ENCODE data around the gene CST7.
"Not testable (repeated sequence)": the region's sequence is repeated elsewhere in the genome, so short reads cannot be mapped to it uniquely, and the experiment has no call there.

The CST7 gene

DNA sequence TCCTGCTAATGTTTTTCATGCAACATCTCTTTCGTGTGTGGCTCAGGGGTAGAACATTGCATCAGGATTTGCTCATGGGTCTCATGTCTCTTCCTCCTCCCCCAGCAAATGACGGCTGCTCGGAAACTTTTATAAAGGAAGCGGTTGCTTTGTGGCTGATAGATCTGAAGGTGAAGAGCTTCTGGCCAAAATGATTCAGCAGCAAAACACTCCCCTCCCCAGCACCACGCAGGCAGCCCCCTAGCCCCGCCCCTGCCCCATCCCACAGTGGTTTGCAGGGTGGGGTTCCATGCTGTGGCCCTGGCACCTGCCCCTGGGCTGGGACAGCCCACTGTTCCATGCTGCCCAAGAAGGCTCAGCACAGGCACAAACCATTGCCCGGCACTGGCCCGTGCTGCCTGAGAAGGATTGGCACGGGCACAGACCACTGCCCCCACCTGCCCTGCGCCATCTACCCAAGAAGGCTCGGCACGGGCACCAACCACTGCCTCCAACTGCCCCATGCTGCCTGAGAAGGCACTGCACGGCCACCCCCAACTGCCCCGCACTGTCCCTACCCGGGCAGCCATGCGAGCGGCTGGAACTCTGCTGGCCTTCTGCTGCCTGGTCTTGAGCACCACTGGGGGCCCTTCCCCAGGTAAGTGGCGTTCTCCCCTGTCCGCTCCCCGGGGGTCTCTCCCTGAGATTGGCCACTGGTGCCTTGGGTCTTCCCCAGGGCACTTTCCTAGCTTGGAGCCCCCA, at the start of gene CST7:
CST7 (plus strand) TSS at position 331 of the 741 bp plus-strand sequence; CDS start at position 568, 237 bp downstream.
- peak; percentile 47 for DNase-seq (ENCODE audit: low spot score)

GRCh38 chr20:24906806-24907205, 42.3 kb upstream of the CST7 start:
- DNase-seq (ENCODE audit: low spot score), result no peak

DNA sequence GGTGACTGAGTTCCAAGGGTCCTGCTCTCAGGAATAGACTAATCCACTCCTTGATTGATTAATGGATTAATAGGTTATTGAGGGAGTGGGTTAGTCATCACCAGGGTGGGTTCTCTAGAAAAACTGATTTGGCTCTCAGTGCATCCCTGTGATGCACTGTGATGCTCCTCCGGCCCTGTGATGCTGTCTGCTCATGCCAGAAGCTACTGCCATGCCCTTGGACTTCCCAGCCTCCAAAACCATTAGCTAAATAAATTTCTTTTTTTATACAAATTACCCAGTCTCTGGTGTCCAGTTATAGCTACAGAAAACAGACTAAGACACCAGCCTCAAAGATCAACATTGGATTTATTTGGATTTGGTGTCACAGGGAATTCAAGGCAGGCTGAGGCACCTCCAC, 40.4 kb upstream of the CST7 start:
- DNase-seq (ENCODE audit: low spot score), result peak; percentile 1

DNA sequence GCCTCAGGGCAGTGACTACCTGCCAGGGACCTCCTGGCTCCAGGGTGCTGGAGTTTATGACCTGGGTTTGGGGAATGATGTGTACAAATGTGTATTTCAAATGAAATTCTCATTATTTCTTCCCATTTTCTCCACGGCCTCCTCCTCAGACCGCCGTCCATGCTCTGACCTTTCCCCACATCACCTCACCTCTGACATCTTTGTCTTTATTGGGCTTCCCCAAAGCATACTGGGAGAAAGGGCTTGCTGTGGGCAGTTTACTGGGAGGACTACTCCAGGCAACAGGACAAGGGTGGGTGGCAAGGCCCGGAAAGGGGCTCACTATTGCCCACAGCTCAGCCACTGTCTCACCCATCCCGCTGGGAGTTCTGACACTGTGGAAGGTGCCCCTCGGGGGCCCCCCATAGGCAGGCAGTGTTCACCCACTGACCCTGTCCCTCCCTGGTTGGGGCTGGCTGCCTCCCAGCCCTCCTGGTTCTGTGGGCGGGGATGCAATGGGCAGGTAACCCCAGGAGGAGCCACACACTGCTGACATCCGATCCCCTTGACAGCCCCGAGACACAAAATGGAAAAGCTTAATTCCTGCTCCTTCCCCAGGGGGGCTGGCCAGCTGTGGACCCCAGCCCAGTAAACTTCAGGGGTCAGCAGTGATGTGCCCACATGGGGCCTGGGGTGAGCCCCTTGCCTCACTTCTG, 39.8 kb upstream of the CST7 start:
- DNase-seq (ENCODE audit: low spot score), result peak; percentile 31

- no peak for DNase-seq (ENCODE audit: low spot score)
These were observed 39.2 kb upstream of the CST7 start for GRCh38 chr20:24909861-24910260.

DNA sequence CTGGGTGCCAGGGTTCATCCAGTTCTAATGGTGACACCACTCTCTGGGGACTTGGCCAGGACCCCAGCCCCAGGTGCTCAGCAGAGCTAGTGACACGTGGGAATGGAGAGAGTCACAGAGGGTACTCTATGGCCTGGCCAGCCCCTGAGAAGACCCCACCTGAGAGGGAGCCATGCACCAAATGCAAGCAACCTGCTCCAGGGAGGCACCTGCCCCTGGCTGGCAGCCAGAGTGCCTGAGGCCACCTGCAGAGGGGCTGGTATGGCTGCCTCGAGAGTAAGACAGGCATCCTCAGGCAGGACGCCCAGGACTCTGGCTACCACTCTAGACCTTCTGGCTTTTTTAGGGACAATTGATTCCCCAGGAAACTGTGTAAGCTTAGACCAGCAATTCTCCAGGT, 38.6 kb upstream of the CST7 start:
- peak; percentile 34 for DNase-seq (ENCODE audit: low spot score)

GRCh38 chr20:24911461-24911860, 37.6 kb upstream of the CST7 start:
- DNase-seq (ENCODE audit: low spot score), result peak; percentile 25

DNA sequence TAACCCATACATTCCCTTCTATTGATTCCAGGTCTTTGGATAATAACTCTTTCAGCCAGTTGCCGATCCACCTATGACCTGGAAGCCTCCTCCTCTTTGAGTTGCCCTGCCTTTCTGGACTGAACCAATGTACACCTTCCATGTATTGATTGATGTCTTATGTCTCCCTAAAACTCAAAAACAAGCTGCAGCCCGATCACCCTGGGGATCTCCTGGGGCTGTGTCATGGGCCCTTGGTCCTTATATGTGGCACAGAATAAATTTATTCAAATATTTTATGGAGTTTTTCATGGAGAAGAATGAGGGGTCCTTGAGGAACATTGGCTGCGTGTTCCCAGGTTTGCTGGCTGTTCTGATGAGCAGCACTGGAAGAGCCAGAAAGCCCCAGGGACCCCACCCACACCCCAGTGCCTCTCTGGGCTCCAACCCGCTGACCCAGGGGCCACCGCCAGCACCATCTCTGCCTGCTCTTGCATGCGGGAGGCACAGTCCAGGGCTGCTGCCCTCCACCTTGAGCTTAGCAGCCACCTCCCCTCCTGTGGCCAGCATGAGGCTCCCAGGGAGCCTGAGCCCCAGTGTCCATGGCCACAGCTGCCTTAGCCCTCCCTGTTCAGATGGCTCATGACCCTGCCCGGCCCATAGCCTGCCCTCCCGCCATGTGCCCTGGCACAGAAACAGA, 36.5 kb upstream of the CST7 start:
- peak; percentile 45 for DNase-seq (ENCODE audit: low spot score)

- DNase-seq (ENCODE audit: low spot score), result peak; percentile 44
These were observed 35.9 kb upstream of the CST7 start for GRCh38 chr20:24913076-24913628.

DNA sequence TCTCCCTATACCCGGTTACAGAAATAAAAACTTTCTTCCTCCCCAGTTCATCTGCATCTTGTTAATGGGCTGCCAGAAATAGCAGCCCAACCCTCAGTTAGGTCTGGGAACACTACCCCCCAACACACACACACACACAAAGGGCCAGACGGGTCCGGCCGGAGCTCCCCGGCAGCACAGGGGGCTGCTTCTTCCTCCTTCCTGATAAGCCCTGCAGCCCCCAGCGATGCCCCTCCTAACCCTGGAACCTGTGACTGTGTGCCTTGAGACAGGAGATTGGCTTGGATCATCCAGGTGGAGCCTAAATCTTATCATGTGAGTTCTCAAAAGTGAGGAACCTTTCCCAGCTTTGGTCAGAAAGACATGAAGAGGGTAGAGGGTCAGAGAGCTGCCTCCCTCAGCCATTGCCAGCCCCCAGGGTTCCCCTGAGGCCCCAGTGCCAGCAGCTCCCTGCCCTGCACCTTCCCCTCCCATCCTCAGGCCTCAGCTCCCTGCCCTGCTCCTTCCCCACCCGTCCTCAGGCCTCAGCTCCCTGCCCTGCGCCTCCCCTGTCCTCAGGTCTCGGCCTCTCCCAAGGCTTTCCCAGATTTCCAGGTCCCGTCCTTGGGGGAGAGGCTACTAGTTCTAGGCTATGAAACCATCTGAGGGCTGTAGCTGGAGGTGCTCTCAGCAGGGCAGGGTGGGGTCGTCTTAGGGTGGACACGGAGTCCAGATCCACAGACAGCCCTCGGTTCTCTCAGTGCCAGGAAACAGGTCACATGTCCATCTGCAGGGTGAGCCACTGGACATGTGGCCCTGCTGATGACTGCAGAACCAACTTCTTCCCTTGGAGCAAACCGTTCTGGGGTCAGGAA, 34.5 kb upstream of the CST7 start:
- DNase-seq (ENCODE audit: low spot score), result peak; percentile 40

GRCh38 chr20:24915440-24915839, 33.6 kb upstream of the CST7 start:
- no peak for DNase-seq (ENCODE audit: low spot score)

DNA sequence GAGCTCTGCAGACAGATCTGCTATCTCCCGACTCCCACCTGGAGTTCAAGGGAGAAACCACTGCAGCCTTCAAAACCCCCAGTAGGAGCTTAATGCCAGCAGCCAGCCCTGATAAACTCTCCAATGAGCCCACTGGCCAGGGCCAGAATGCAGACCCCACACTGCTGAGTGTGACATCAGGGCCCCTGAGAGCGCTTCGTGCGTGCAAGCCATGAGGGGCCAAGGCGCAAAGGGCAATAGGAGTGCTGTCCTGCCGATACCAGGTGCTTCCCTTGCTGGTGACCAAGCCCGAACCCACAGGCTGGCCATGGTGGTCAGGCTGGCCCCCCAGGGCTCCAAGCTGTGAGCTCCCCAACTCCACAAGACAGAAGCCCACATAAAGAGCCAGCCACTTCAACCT, 33.2 kb upstream of the CST7 start:
- DNase-seq (ENCODE audit: low spot score), result peak; percentile 45

GRCh38 chr20:24916412-24916811, 32.7 kb upstream of the CST7 start:
- no peak for DNase-seq (ENCODE audit: low spot score)

- DNase-seq (ENCODE audit: low spot score), result peak; percentile 50
These were observed 32.0 kb upstream of the CST7 start for GRCh38 chr20:24917056-24917455.

DNA sequence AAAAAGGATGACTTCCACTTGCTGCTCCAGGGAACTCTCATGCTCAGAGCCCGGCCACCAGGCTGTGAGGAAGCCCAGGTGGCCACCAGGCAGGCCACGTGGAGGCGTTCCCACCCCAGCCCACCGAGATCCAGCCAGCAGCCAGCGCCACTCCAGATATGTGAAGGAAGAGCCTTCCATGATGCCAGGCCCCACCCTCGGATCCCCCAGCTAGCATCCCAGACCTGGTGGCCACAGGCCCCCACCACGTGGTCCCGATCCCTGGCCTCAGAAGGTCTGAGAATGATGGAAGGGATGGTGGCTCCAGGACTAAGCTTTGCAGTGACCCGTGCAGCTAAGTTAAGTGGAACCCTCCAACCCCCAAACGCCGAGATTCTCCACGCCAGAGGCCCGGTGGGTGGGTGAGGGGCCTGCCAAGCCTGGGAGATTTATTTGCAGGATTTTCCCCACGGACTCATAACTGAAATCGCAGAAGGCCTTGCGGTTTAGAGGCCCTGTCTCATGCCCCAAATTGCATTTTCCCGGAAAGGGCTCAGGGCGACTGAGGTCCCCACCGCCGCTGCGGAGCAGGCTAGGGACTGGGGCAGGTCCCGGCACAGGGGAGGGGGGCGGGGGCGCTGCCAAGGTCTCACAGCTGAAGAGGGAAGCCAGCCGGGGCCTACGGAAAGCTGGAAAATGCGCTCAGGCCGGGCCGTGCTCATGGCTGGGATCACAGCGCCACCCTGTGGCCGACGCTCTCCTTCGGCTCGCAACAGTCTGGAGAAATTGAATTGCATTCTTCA, 31.1 kb upstream of the CST7 start:
- DNase-seq (ENCODE audit: low spot score), result peak; percentile 83

- DNase-seq (ENCODE audit: low spot score), result peak; percentile 55
These were observed 30.2 kb upstream of the CST7 start for GRCh38 chr20:24918579-24919566.

- DNase-seq (ENCODE audit: low spot score), result peak; percentile 30
These were observed 29.4 kb upstream of the CST7 start for GRCh38 chr20:24919665-24920064.

- DNase-seq (ENCODE audit: low spot score), result peak; percentile 46
These were observed 28.4 kb upstream of the CST7 start for GRCh38 chr20:24920706-24921105.

DNA sequence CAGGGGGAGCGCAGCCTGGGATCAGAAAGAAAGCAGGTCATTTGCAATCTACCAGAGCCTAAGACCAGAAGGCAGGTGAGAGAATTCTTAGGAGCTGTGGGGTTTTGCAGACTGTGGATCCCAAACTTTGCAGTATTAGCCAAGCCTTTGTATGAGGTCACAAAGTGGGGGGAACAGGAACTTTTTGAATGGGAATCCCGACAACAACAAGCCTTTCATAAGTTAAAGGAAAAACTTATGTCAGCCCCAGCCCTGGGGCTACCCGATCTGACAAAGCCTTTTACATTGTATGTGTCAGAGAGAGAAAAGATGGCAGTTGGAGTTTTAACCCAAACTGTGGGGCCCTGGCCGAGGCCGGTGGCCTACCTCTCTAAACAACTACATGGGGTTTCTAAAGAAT, 19.8 kb upstream of the CST7 start:
- not testable (repeated sequence) for DNase-seq (ENCODE audit: low spot score)

Data from left forelimb (tissue), 1 donor.